H9 (cell line): ENCODE data around the gene SLC1A7. TPM values are rescaled to one million over a fixed set of nuclear protein-coding genes. Genes with fewer than 3 reads are reported as not detected.

Source experiments
- DNase-seq: peaks from one replicate; pipeline ENCODE4 v3.0.0-alpha.2; 2017
- H2AFZ ChIP-seq: one replicate; pipeline ENCODE4 v1.6.1; 2013; ENCODE audit warnings: mild to moderate bottlenecking, low read length, control low read depth, moderate library complexity
- H2AK5ac ChIP-seq: 2 replicates; pipeline ENCODE4 v1.6.1; 2013; ENCODE audit warnings: low read length, control low read depth, mixed read lengths; ENCODE audit not compliant: insufficient read length
- H2BK120ac ChIP-seq: one replicate; pipeline ENCODE4 v1.6.1; 2013; ENCODE audit warnings: low read depth, mild to moderate bottlenecking, low read length, control low read depth, inconsistent platforms; ENCODE audit not compliant: poor library complexity, severe bottlenecking
- H2BK12ac ChIP-seq: 2 replicates; pipeline ENCODE4 v1.6.1; 2013; ENCODE audit warnings: low read length, control low read depth, mixed read lengths, low read depth; ENCODE audit not compliant: insufficient read length
- H2BK15ac ChIP-seq: 2 replicates; pipeline ENCODE4 v1.6.1; 2013; ENCODE audit warnings: low read depth, low read length, control low read depth
- H2BK20ac ChIP-seq: one replicate; pipeline ENCODE4 v1.6.1; 2013; ENCODE audit warnings: low read depth, mild to moderate bottlenecking, low read length, control low read depth, inconsistent platforms; ENCODE audit not compliant: poor library complexity, severe bottlenecking
- H2BK5ac ChIP-seq: 2 replicates; pipeline ENCODE4 v1.6.1; 2013; ENCODE audit warnings: low read length, control low read depth, mixed read lengths; ENCODE audit not compliant: insufficient read length
- H3K14ac ChIP-seq: 2 replicates; pipeline ENCODE4 v1.6.1; 2013; ENCODE audit warnings: low read length, control low read depth; ENCODE audit not compliant: insufficient read depth
- H3K18ac ChIP-seq: 2 replicates; pipeline ENCODE4 v1.6.1; 2013; ENCODE audit warnings: low read depth, mild to moderate bottlenecking, mixed read lengths, low read length, control low read depth; ENCODE audit not compliant: insufficient read length
- H3K23ac ChIP-seq: 2 replicates; pipeline ENCODE4 v1.6.1; 2013; ENCODE audit warnings: low read length, control low read depth, mixed read lengths, low read depth; ENCODE audit not compliant: insufficient read length
- H3K23me2 ChIP-seq: 2 replicates; pipeline ENCODE4 v1.6.1; 2013; ENCODE audit warnings: low read depth, mild to moderate bottlenecking, mixed read lengths, low read length, control low read depth; ENCODE audit not compliant: insufficient read length, poor library complexity, severe bottlenecking
- H3K27ac ChIP-seq: 2 replicates; pipeline ENCODE4 v1.5.1; 2013; ENCODE audit warnings: low read length, control low read depth, mixed read lengths, low read depth; ENCODE audit not compliant: insufficient read length
- H3K27me3 ChIP-seq: 2 replicates; pipeline ENCODE4 v1.6.1; 2013; ENCODE audit warnings: low read length, control low read depth, inconsistent platforms; ENCODE audit not compliant: insufficient read depth
- H3K4ac ChIP-seq: 2 replicates; pipeline ENCODE4 v1.6.1; 2013; ENCODE audit warnings: low read depth, mild to moderate bottlenecking, control low read depth, inconsistent platforms, low read length, moderate library complexity
- H3K4me1 ChIP-seq: 2 replicates; pipeline ENCODE4 v1.6.1; 2013; ENCODE audit warnings: low read length, control low read depth, inconsistent platforms; ENCODE audit not compliant: insufficient read depth
- H3K4me2 ChIP-seq: 2 replicates; pipeline ENCODE4 v1.6.1; 2013; ENCODE audit warnings: low read length, control low read depth, mixed read lengths; ENCODE audit not compliant: insufficient read length, insufficient read depth
- H3K56ac ChIP-seq: 2 replicates; pipeline ENCODE4 v1.6.1; 2013; ENCODE audit warnings: low read depth, mild to moderate bottlenecking, mixed read lengths, low read length, control low read depth; ENCODE audit not compliant: insufficient read length
- H3K79me1 ChIP-seq: 2 replicates; pipeline ENCODE4 v1.6.1; 2013; ENCODE audit warnings: low read depth, mild to moderate bottlenecking, moderate library complexity, low read length, control low read depth, inconsistent platforms; ENCODE audit not compliant: insufficient read depth, poor library complexity, severe bottlenecking
- H3K79me2 ChIP-seq: 2 replicates; pipeline ENCODE4 v1.6.1; 2013; ENCODE audit warnings: low read length, control low read depth, inconsistent platforms; ENCODE audit not compliant: insufficient read depth
- H3K9ac ChIP-seq: 2 replicates; pipeline ENCODE4 v1.6.1; 2013; ENCODE audit warnings: low read length, control low read depth, mixed read lengths; ENCODE audit not compliant: insufficient read length; ENCODE audit errors: extremely low read depth
- H3K9me3 ChIP-seq: one replicate; pipeline ENCODE4 v1.6.1; 2013; ENCODE audit warnings: low read depth, low read length, inconsistent platforms; ENCODE audit not compliant: control insufficient read depth
- H3T11ph ChIP-seq: one replicate; pipeline ENCODE4 v1.6.1; 2013; ENCODE audit warnings: mild to moderate bottlenecking, low read length, control low read depth, inconsistent platforms
- H4K20me1 ChIP-seq: one replicate; pipeline ENCODE4 v1.6.1; 2013; ENCODE audit not compliant: control insufficient read depth, insufficient read length, insufficient read depth
- H4K5ac ChIP-seq: 2 replicates; pipeline ENCODE4 v1.6.1; 2013; ENCODE audit warnings: low read depth, mild to moderate bottlenecking, mixed read lengths, low read length, control low read depth; ENCODE audit not compliant: insufficient read length
- H4K8ac ChIP-seq: replicated peaks from 2 replicates; pipeline ENCODE4 v1.6.1; 2013; ENCODE audit warnings: low read length, control low read depth, mixed read lengths, low read depth; ENCODE audit not compliant: insufficient read length
- H4K91ac ChIP-seq: 2 replicates; pipeline ENCODE4 v1.6.1; 2013; ENCODE audit warnings: low read depth, mild to moderate bottlenecking, moderate library complexity, mixed read lengths, low read length, control low read depth; ENCODE audit not compliant: insufficient read length
- H3K27ac Mint-ChIP-seq, 3 experiments: 2 replicates in 2 of 3; 3 replicates in 1 of 3; pipeline ENCODE4 v1.8.0; 2020 to 2021; ENCODE audit warnings: mixed read lengths in 3 of 3, mild to moderate bottlenecking in 1 of 3, moderate library complexity in 1 of 3
- H3K27me3 Mint-ChIP-seq: 2 replicates; pipeline ENCODE4 v1.8.0; 2021; ENCODE audit warnings: low read depth, mild to moderate bottlenecking, moderate library complexity, mixed read lengths
- H3K36me3 Mint-ChIP-seq, 3 experiments: 2 replicates in 2 of 3; 3 replicates in 1 of 3; pipeline ENCODE4 v1.8.0; 2020 to 2021; ENCODE audit warnings: low read depth in 3 of 3, mixed read lengths in 3 of 3; ENCODE audit not compliant: insufficient read depth in 1 of 3
- H3K4me1 Mint-ChIP-seq, 2 experiments: 2 replicates each; pipeline ENCODE4 v1.8.0; 2020; ENCODE audit warnings: mixed read lengths in 2 of 2
- H3K4me3 Mint-ChIP-seq, 2 experiments: 2 replicates in 1 of 2; 3 replicates in 1 of 2; pipeline ENCODE4 v1.8.0; 2020 to 2021; ENCODE audit warnings: mild to moderate bottlenecking in 2 of 2, mixed read lengths in 2 of 2, moderate library complexity in 1 of 2
- H3K9me3 Mint-ChIP-seq, 2 experiments: 2 replicates in 1 of 2; 3 replicates in 1 of 2; pipeline ENCODE4 v1.8.0; 2020; ENCODE audit warnings: mild to moderate bottlenecking in 2 of 2, mixed read lengths in 2 of 2, moderate library complexity in 1 of 2
- WGBS: extraction: QIAGEN DNeasy Blood & Tissue Kit; methylation state at CpG from one replicate; pipeline ENCODE4 v1.1.7; 2013; ENCODE audit warnings: missing lambda C conversion rate, low lambda C conversion rate, mixed read lengths; ENCODE audit not compliant: insufficient read length; ENCODE audit errors: extremely low coverage; 5-methylcytosine and 5-hydroxymethylcytosine counted together
- total RNA-seq: library from RNA; stranded (reverse); gene quantifications from 2 replicates; pipeline ENCODE4 v1.2.1, GENCODE V29; 2021
- TF ChIP-seq, protein P1 (sequence below): fragments of 200-600 bp; sonication (generic); conservative IDR thresholded peaks from 3 replicates; pipeline ENCODE4 v1.8.0; 2021; ENCODE audit warnings: antibody characterized with exemption, mild to moderate bottlenecking

The SLC1A7 gene
- total RNA-seq, 1 experiment from 2014 or later = not detected

DNA sequence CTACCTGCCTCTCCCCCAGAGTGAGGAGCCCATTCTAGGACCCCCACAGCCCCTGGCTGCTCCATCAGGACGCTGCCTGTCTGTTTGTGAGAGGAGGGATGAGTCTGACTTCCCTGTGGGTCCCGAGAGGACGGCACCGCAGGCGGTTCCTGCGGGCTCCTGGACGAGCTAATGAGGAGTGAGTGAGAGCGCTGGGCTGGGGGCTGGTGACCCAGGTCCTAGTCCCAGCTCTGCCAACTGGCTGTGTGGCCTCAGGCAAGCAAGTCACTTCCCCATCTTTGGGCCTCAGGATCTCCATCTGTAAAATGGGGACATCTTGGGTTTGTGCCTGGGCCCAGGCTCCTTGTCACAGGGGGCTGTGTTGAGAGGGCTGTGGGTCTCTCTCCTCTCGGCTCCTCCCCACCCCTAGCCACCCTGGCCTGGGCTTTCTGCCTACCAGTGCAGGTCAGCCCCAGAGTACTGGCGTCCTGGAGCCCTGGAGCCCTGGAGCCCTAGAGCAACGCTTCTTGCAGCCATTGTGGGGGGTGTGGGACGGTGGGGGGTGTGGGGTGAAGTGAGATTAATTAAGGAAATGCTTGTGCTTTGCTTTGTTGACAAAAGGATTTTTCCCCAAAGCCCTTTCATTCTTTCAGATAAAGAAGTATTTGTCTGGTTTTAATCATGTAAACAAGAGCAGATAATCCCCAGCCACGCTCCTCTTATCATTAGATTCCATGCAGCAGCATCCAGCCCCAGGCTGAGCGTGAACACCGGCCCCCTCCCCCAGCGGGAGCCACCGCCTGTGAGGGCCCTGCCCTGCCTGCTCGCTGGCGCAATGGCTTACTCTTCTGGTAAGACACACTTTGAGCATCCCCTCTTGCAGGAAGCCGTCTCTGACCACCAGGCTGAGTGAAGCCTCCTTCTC is 26.8 kb downstream of the SLC1A7 start:
- peak overlapping the region; percentile 24; the same call in 1 of the 2 replicates for H3K14ac ChIP-seq
- H3K4me3 Mint-ChIP-seq = no peak overlapping the region; a peak in 1 of 5 replicates
- WGBS = no CpG with 5 or more reads among the region's 20 CpGs
- no peak overlapping the region for H2BK12ac ChIP-seq
- no peak overlapping the region for H3K4ac ChIP-seq
- no peaks in the 10 kb centered on the region for H3K9me3 ChIP-seq
- H4K8ac ChIP-seq = no peak overlapping the region
- no peaks in the 10 kb centered on the region for H3K23me2 ChIP-seq
- no peaks in the 10 kb centered on the region for H3K79me2 ChIP-seq
- H4K20me1 ChIP-seq = peaks cover 2% of the 10 kb centered on the region
- H3K18ac ChIP-seq = no peak overlapping the region
- no peak overlapping the region for H4K5ac ChIP-seq
- peak overlapping the region in 2 of 3 experiments; percentile 46 to 66; a peak in 2 of 7 replicates for H3K27ac Mint-ChIP-seq
- H3K27me3 Mint-ChIP-seq = peaks cover 30% of the 10 kb centered on the region
- H2BK15ac ChIP-seq = no peak overlapping the region
- H3K36me3 Mint-ChIP-seq = no peaks in the 10 kb centered on the region
- H2AK5ac ChIP-seq = no peak overlapping the region
- H2BK20ac ChIP-seq = no peak overlapping the region
- peaks cover 42 to 61% of the 10 kb centered on the region in 2 experiments for H3K4me1 Mint-ChIP-seq
- no peak overlapping the region for H3K27ac ChIP-seq
- H3K79me1 ChIP-seq = no peaks in the 10 kb centered on the region
- H3K4me2 ChIP-seq = no peak overlapping the region
- DNase-seq = peak; percentile 51
- peaks cover 4 to 9% of the 10 kb centered on the region in 2 experiments; a peak in 2 of 5 replicates for H3K9me3 Mint-ChIP-seq
- H3K27me3 ChIP-seq = no peaks in the 10 kb centered on the region
- H2AFZ ChIP-seq = no peak overlapping the region
- no peak overlapping the region for H4K91ac ChIP-seq
- no peak overlapping the region for H2BK120ac ChIP-seq
- TF ChIP-seq, protein P1, sequence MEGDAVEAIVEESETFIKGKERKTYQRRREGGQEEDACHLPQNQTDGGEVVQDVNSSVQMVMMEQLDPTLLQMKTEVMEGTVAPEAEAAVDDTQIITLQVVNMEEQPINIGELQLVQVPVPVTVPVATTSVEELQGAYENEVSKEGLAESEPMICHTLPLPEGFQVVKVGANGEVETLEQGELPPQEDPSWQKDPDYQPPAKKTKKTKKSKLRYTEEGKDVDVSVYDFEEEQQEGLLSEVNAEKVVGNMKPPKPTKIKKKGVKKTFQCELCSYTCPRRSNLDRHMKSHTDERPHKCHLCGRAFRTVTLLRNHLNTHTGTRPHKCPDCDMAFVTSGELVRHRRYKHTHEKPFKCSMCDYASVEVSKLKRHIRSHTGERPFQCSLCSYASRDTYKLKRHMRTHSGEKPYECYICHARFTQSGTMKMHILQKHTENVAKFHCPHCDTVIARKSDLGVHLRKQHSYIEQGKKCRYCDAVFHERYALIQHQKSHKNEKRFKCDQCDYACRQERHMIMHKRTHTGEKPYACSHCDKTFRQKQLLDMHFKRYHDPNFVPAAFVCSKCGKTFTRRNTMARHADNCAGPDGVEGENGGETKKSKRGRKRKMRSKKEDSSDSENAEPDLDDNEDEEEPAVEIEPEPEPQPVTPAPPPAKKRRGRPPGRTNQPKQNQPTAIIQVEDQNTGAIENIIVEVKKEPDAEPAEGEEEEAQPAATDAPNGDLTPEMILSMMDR = no peak; the same call in 2 of the 3 replicates
- H2BK5ac ChIP-seq = no peak overlapping the region
- H3K23ac ChIP-seq = no peak overlapping the region
- H3K4me1 ChIP-seq = peaks cover 4% of the 10 kb centered on the region
- H3K9ac ChIP-seq = no peak overlapping the region
- no peak overlapping the region for H3T11ph ChIP-seq
- H3K56ac ChIP-seq = no peak overlapping the region
